Fibroblast of lung (primary cell): ENCODE data around the gene STAB2. TPM values are rescaled to one million over a fixed set of nuclear protein-coding genes. Genes with fewer than 3 reads are reported as not detected.

ENCODE experiments used
- DNase-seq, 2 donors: peaks; one replicate each; pipeline versions ENCODE4 v3.0.0 to v3.0.0-alpha.2; 2010; ENCODE audit warnings: low read depth in 2 of 2
- H2AFZ ChIP-seq: 2 replicates; pipeline ENCODE4 v1.5.1; 2012; ENCODE audit warnings: low read length, control low read depth, inconsistent platforms
- H3K27ac ChIP-seq: 2 replicates; pipeline ENCODE4 v1.5.1; 2011; ENCODE audit warnings: low read length, control low read depth; ENCODE audit not compliant: insufficient read depth
- H3K27me3 ChIP-seq: 2 replicates; pipeline ENCODE4 v1.5.1; 2011; ENCODE audit warnings: mild to moderate bottlenecking, low read length; ENCODE audit not compliant: control insufficient read depth, insufficient read depth
- H3K36me3 ChIP-seq: 2 replicates; pipeline ENCODE4 v1.5.1; 2011; ENCODE audit warnings: low read length; ENCODE audit not compliant: control insufficient read depth, insufficient read depth
- H3K4me1 ChIP-seq: 2 replicates; pipeline ENCODE4 v1.5.1; 2011; ENCODE audit warnings: low read length; ENCODE audit not compliant: control insufficient read depth, insufficient read depth; ENCODE audit errors: extremely low read depth
- H3K4me2 ChIP-seq: 2 replicates; pipeline ENCODE4 v1.5.1; 2011; ENCODE audit warnings: low read length, control low read depth; ENCODE audit not compliant: insufficient read depth; ENCODE audit errors: extremely low read depth
- H3K4me3 ChIP-seq, 4 experiments: fragments of 200-600 bp in 1 of 4; sonication (generic) in 1 of 4; replicated peaks in 1 of 4; 2 replicates each; pipeline ENCODE4 v1.5.1; 2011 to 2016; ENCODE audit warnings: low read length in 4 of 4, low read depth in 3 of 4, mild to moderate bottlenecking in 3 of 4, control low read depth in 2 of 4, inconsistent platforms in 1 of 4, mixed read lengths in 1 of 4; ENCODE audit not compliant: insufficient read depth in 1 of 4; ENCODE audit errors: control extremely low read depth in 1 of 4
- H3K79me2 ChIP-seq: 2 replicates; pipeline ENCODE4 v1.5.1; 2012; ENCODE audit warnings: mild to moderate bottlenecking, low read length, inconsistent platforms; ENCODE audit not compliant: control insufficient read depth, insufficient read depth
- H3K9ac ChIP-seq: 2 replicates; pipeline ENCODE4 v1.5.1; 2011; ENCODE audit warnings: mild to moderate bottlenecking, low read length, control low read depth; ENCODE audit not compliant: insufficient read depth
- H3K9me3 ChIP-seq: 2 replicates; pipeline ENCODE4 v1.5.1; 2012; ENCODE audit warnings: low read depth, low read length; ENCODE audit not compliant: control insufficient read depth, insufficient read depth
- H4K20me1 ChIP-seq: 2 replicates; pipeline ENCODE4 v1.5.1; 2011; ENCODE audit warnings: low read length; ENCODE audit not compliant: control insufficient read depth, insufficient read depth; ENCODE audit errors: extremely low read depth
- EZH2 ChIP-seq: IDR thresholded peaks from 2 replicates; pipeline ENCODE4 v1.5.1; 2012; ENCODE audit warnings: low read length, control low read depth, mild to moderate bottlenecking; ENCODE audit errors: missing control alignments
- polyA plus RNA-seq, 2 donors: library from polyadenylated mRNA; depleted of rRNA in 1 of 2; stranded (reverse) in 1 of 2; unstranded in 1 of 2; fragments of >200 nt; gene quantifications; 2 replicates each; pipeline ENCODE4 v1.2.1, GENCODE V29; 2011 to 2012; ENCODE audit warnings: missing spikeins in 1 of 2
- total RNA-seq: library from RNA; depleted of rRNA; stranded (reverse); fragments of >200 nt; gene quantifications from 2 replicates; pipeline ENCODE4 v1.2.1, GENCODE V29; 2014
- TF ChIP-seq, protein P1 (sequence below), 2 donors: IDR thresholded peaks in 1 of 2; conservative IDR thresholded peaks in 1 of 2; 1 replicate in 1 of 2; 2 replicates in 1 of 2; pipeline ENCODE4 v1.5.1; 2011 to 2012; ENCODE audit warnings: low read length in 2 of 2, control low read depth in 1 of 2, inconsistent platforms in 1 of 2, low read depth in 1 of 2, mild to moderate bottlenecking in 1 of 2

Gene STAB2
- total and polyA plus RNA-seq, 2 donors (not counting 1 experiment from before 2014, with no cell fraction given), result not detected

DNA sequence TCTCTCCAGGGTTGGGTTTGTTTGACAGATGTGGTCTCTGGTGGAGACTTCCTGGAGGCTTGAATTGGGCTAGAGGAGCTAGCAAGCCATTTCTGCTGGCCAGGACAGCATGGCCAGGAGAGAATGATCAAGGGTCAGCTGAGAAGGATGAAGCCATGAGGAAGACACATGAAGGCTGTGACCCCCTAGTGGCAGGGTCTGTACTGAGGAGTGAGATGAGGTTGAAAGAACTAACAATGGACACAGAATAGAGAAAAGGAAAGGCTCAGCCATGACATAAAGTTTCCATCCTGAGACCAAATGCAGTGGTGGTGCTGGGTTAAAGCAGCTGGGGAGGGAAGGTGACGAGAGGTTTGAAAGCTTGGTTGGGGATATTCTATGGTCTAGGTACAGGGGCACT is 164.1 kb downstream of the STAB2 start:
- Histone ChIP-seq H3K4me2 (no peak overlapping the region), H4K20me1 (no peaks in the 10 kb centered on the region), H3K4me3 (no peak overlapping the region), H2AFZ (no peak overlapping the region), H3K9me3 (no peaks in the 10 kb centered on the region), H3K9ac (no peak overlapping the region), H3K79me2 (no peaks in the 10 kb centered on the region), H3K36me3 (no peaks in the 10 kb centered on the region), H3K27ac (no peak overlapping the region), H3K4me1 (no peaks in the 10 kb centered on the region), H3K27me3 (no peaks in the 10 kb centered on the region)
- no peak for DNase-seq
- TF ChIP-seq, protein P1, sequence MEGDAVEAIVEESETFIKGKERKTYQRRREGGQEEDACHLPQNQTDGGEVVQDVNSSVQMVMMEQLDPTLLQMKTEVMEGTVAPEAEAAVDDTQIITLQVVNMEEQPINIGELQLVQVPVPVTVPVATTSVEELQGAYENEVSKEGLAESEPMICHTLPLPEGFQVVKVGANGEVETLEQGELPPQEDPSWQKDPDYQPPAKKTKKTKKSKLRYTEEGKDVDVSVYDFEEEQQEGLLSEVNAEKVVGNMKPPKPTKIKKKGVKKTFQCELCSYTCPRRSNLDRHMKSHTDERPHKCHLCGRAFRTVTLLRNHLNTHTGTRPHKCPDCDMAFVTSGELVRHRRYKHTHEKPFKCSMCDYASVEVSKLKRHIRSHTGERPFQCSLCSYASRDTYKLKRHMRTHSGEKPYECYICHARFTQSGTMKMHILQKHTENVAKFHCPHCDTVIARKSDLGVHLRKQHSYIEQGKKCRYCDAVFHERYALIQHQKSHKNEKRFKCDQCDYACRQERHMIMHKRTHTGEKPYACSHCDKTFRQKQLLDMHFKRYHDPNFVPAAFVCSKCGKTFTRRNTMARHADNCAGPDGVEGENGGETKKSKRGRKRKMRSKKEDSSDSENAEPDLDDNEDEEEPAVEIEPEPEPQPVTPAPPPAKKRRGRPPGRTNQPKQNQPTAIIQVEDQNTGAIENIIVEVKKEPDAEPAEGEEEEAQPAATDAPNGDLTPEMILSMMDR (conservative IDR thresholded peaks at IDR 0.05 in 1 of 2, IDR thresholded peaks at IDR 0.05 in 1 of 2; ENCODE audit: low read depth in 1 of 2, low read length in 2 of 2), result no peak
- no peak for TF ChIP-seq EZH2

DNA sequence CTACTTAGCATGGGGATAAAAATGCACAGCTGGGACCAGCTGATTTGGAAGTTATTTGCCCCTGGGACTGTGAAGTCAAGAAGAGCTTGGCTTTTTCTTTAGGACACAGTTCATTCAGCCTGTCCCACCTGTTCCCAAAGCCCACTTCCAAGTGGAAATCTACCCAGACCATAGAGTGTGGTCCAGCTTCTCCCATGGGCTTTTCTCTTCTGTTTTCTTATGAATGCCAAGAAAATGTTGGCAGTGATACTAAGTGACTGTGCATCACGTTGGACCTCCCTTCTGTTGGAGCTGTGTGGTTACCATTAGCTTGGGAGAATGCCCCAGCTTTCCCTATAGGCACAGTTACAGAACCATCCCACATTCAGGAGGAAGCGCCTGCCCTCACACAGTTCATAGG is 164.5 kb downstream of the STAB2 start:
- Histone ChIP-seq H3K27ac (no peak overlapping the region), H3K79me2 (no peaks in the 10 kb centered on the region), H3K27me3 (no peaks in the 10 kb centered on the region), H3K4me1 (no peaks in the 10 kb centered on the region), H3K4me2 (no peak overlapping the region), H4K20me1 (no peaks in the 10 kb centered on the region), H3K36me3 (no peaks in the 10 kb centered on the region), H3K9me3 (no peaks in the 10 kb centered on the region), H3K9ac (no peak overlapping the region), H3K4me3 (no peak overlapping the region), H2AFZ (no peak overlapping the region)
- TF ChIP-seq, protein P1 (conservative IDR thresholded peaks at IDR 0.05 in 1 of 2, IDR thresholded peaks at IDR 0.05 in 1 of 2; ENCODE audit: low read depth in 1 of 2, low read length in 2 of 2), result no peak
- TF ChIP-seq EZH2, result no peak
- DNase-seq, result peak in 1 of 2 donors; percentile 14

DNA sequence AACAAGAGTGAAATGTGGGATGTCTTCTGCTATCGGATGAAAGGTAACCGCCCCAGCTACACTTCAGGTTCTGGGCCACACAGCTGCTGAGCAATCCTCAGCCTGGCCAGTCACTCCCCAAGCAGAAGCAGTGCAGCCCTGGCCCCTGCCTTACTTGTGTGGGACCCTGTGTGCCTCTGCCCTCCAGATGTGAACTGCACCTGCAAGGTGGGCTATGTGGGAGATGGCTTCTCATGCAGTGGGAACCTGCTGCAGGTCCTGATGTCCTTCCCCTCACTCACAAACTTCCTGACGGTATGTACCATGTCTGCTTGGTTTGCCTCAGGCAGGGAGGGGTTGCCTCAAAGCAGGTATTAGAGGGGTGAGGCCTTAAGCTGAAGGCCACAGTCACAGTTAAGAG is 168.4 kb downstream of the STAB2 start:
- Histone ChIP-seq H3K4me3 (no peak overlapping the region), H3K79me2 (no peaks in the 10 kb centered on the region), H3K9ac (no peak overlapping the region), H3K27me3 (no peaks in the 10 kb centered on the region), H3K4me1 (no peaks in the 10 kb centered on the region), H3K9me3 (no peaks in the 10 kb centered on the region), H3K36me3 (no peaks in the 10 kb centered on the region), H2AFZ (no peak overlapping the region), H4K20me1 (no peaks in the 10 kb centered on the region), H3K27ac (no peak overlapping the region), H3K4me2 (no peak overlapping the region)
- no peak for TF ChIP-seq EZH2
- TF ChIP-seq, protein P1 (conservative IDR thresholded peaks at IDR 0.05 in 1 of 2, IDR thresholded peaks at IDR 0.05 in 1 of 2; ENCODE audit: low read depth in 1 of 2, low read length in 2 of 2), result no peak
- DNase-seq, result no peak
